H9 (cell line): ENCODE data around the gene THEMIS. TPM values are rescaled to one million over a fixed set of nuclear protein-coding genes. Genes with fewer than 3 reads are reported as not detected.

Experiments
- DNase-seq: peaks from one replicate; pipeline ENCODE4 v3.0.0-alpha.2; 2017
- H2AFZ ChIP-seq: one replicate; pipeline ENCODE4 v1.6.1; 2013; ENCODE audit warnings: mild to moderate bottlenecking, low read length, control low read depth, moderate library complexity
- H2AK5ac ChIP-seq: 2 replicates; pipeline ENCODE4 v1.6.1; 2013; ENCODE audit warnings: low read length, control low read depth, mixed read lengths; ENCODE audit not compliant: insufficient read length
- H2BK120ac ChIP-seq: one replicate; pipeline ENCODE4 v1.6.1; 2013; ENCODE audit warnings: low read depth, mild to moderate bottlenecking, low read length, control low read depth, inconsistent platforms; ENCODE audit not compliant: poor library complexity, severe bottlenecking
- H2BK12ac ChIP-seq: 2 replicates; pipeline ENCODE4 v1.6.1; 2013; ENCODE audit warnings: low read length, control low read depth, mixed read lengths, low read depth; ENCODE audit not compliant: insufficient read length
- H2BK15ac ChIP-seq: 2 replicates; pipeline ENCODE4 v1.6.1; 2013; ENCODE audit warnings: low read depth, low read length, control low read depth
- H2BK20ac ChIP-seq: one replicate; pipeline ENCODE4 v1.6.1; 2013; ENCODE audit warnings: low read depth, mild to moderate bottlenecking, low read length, control low read depth, inconsistent platforms; ENCODE audit not compliant: poor library complexity, severe bottlenecking
- H2BK5ac ChIP-seq: 2 replicates; pipeline ENCODE4 v1.6.1; 2013; ENCODE audit warnings: low read length, control low read depth, mixed read lengths; ENCODE audit not compliant: insufficient read length
- H3K14ac ChIP-seq: 2 replicates; pipeline ENCODE4 v1.6.1; 2013; ENCODE audit warnings: low read length, control low read depth; ENCODE audit not compliant: insufficient read depth
- H3K18ac ChIP-seq: 2 replicates; pipeline ENCODE4 v1.6.1; 2013; ENCODE audit warnings: low read depth, mild to moderate bottlenecking, mixed read lengths, low read length, control low read depth; ENCODE audit not compliant: insufficient read length
- H3K23ac ChIP-seq: 2 replicates; pipeline ENCODE4 v1.6.1; 2013; ENCODE audit warnings: low read length, control low read depth, mixed read lengths, low read depth; ENCODE audit not compliant: insufficient read length
- H3K23me2 ChIP-seq: 2 replicates; pipeline ENCODE4 v1.6.1; 2013; ENCODE audit warnings: low read depth, mild to moderate bottlenecking, mixed read lengths, low read length, control low read depth; ENCODE audit not compliant: insufficient read length, poor library complexity, severe bottlenecking
- H3K27ac ChIP-seq: 2 replicates; pipeline ENCODE4 v1.5.1; 2013; ENCODE audit warnings: low read length, control low read depth, mixed read lengths, low read depth; ENCODE audit not compliant: insufficient read length
- H3K27me3 ChIP-seq: 2 replicates; pipeline ENCODE4 v1.6.1; 2013; ENCODE audit warnings: low read length, control low read depth, inconsistent platforms; ENCODE audit not compliant: insufficient read depth
- H3K4ac ChIP-seq: 2 replicates; pipeline ENCODE4 v1.6.1; 2013; ENCODE audit warnings: low read depth, mild to moderate bottlenecking, control low read depth, inconsistent platforms, low read length, moderate library complexity
- H3K4me1 ChIP-seq: 2 replicates; pipeline ENCODE4 v1.6.1; 2013; ENCODE audit warnings: low read length, control low read depth, inconsistent platforms; ENCODE audit not compliant: insufficient read depth
- H3K4me2 ChIP-seq: 2 replicates; pipeline ENCODE4 v1.6.1; 2013; ENCODE audit warnings: low read length, control low read depth, mixed read lengths; ENCODE audit not compliant: insufficient read length, insufficient read depth
- H3K56ac ChIP-seq: 2 replicates; pipeline ENCODE4 v1.6.1; 2013; ENCODE audit warnings: low read depth, mild to moderate bottlenecking, mixed read lengths, low read length, control low read depth; ENCODE audit not compliant: insufficient read length
- H3K79me1 ChIP-seq: 2 replicates; pipeline ENCODE4 v1.6.1; 2013; ENCODE audit warnings: low read depth, mild to moderate bottlenecking, moderate library complexity, low read length, control low read depth, inconsistent platforms; ENCODE audit not compliant: insufficient read depth, poor library complexity, severe bottlenecking
- H3K79me2 ChIP-seq: 2 replicates; pipeline ENCODE4 v1.6.1; 2013; ENCODE audit warnings: low read length, control low read depth, inconsistent platforms; ENCODE audit not compliant: insufficient read depth
- H3K9ac ChIP-seq: 2 replicates; pipeline ENCODE4 v1.6.1; 2013; ENCODE audit warnings: low read length, control low read depth, mixed read lengths; ENCODE audit not compliant: insufficient read length; ENCODE audit errors: extremely low read depth
- H3K9me3 ChIP-seq: one replicate; pipeline ENCODE4 v1.6.1; 2013; ENCODE audit warnings: low read depth, low read length, inconsistent platforms; ENCODE audit not compliant: control insufficient read depth
- H3T11ph ChIP-seq: one replicate; pipeline ENCODE4 v1.6.1; 2013; ENCODE audit warnings: mild to moderate bottlenecking, low read length, control low read depth, inconsistent platforms
- H4K20me1 ChIP-seq: one replicate; pipeline ENCODE4 v1.6.1; 2013; ENCODE audit not compliant: control insufficient read depth, insufficient read length, insufficient read depth
- H4K5ac ChIP-seq: 2 replicates; pipeline ENCODE4 v1.6.1; 2013; ENCODE audit warnings: low read depth, mild to moderate bottlenecking, mixed read lengths, low read length, control low read depth; ENCODE audit not compliant: insufficient read length
- H4K8ac ChIP-seq: replicated peaks from 2 replicates; pipeline ENCODE4 v1.6.1; 2013; ENCODE audit warnings: low read length, control low read depth, mixed read lengths, low read depth; ENCODE audit not compliant: insufficient read length
- H4K91ac ChIP-seq: 2 replicates; pipeline ENCODE4 v1.6.1; 2013; ENCODE audit warnings: low read depth, mild to moderate bottlenecking, moderate library complexity, mixed read lengths, low read length, control low read depth; ENCODE audit not compliant: insufficient read length
- H3K27ac Mint-ChIP-seq, 3 experiments: 2 replicates in 2 of 3; 3 replicates in 1 of 3; pipeline ENCODE4 v1.8.0; 2020 to 2021; ENCODE audit warnings: mixed read lengths in 3 of 3, mild to moderate bottlenecking in 1 of 3, moderate library complexity in 1 of 3
- H3K27me3 Mint-ChIP-seq: 2 replicates; pipeline ENCODE4 v1.8.0; 2021; ENCODE audit warnings: low read depth, mild to moderate bottlenecking, moderate library complexity, mixed read lengths
- H3K36me3 Mint-ChIP-seq, 3 experiments: 2 replicates in 2 of 3; 3 replicates in 1 of 3; pipeline ENCODE4 v1.8.0; 2020 to 2021; ENCODE audit warnings: low read depth in 3 of 3, mixed read lengths in 3 of 3; ENCODE audit not compliant: insufficient read depth in 1 of 3
- H3K4me1 Mint-ChIP-seq, 2 experiments: 2 replicates each; pipeline ENCODE4 v1.8.0; 2020; ENCODE audit warnings: mixed read lengths in 2 of 2
- H3K4me3 Mint-ChIP-seq, 2 experiments: 2 replicates in 1 of 2; 3 replicates in 1 of 2; pipeline ENCODE4 v1.8.0; 2020 to 2021; ENCODE audit warnings: mild to moderate bottlenecking in 2 of 2, mixed read lengths in 2 of 2, moderate library complexity in 1 of 2
- H3K9me3 Mint-ChIP-seq, 2 experiments: 2 replicates in 1 of 2; 3 replicates in 1 of 2; pipeline ENCODE4 v1.8.0; 2020; ENCODE audit warnings: mild to moderate bottlenecking in 2 of 2, mixed read lengths in 2 of 2, moderate library complexity in 1 of 2
- CTCF ChIP-seq: fragments of 200-600 bp; sonication (generic); conservative IDR thresholded peaks from 3 replicates; pipeline ENCODE4 v1.8.0; 2021; ENCODE audit warnings: antibody characterized with exemption, mild to moderate bottlenecking
- total RNA-seq: library from RNA; stranded (reverse); gene quantifications from 2 replicates; pipeline ENCODE4 v1.2.1, GENCODE V29; 2021

Gene THEMIS
- total RNA-seq, 1 experiment from 2014 or later, result not detected

- no peak overlapping the region for H2BK15ac ChIP-seq
- H4K5ac ChIP-seq, result no peak overlapping the region
- no peak overlapping the region for H2BK12ac ChIP-seq
- no peak overlapping the region for H3K18ac ChIP-seq
- no peak overlapping the region for H3K27ac Mint-ChIP-seq
- H4K20me1 ChIP-seq, result no peaks in the 10 kb centered on the region
- H4K91ac ChIP-seq, result no peak overlapping the region
- no peaks in the 10 kb centered on the region for H3K4me1 Mint-ChIP-seq
- H3K9ac ChIP-seq, result no peak overlapping the region
- H3K23me2 ChIP-seq, result no peaks in the 10 kb centered on the region
- no peaks in the 10 kb centered on the region for H3K36me3 Mint-ChIP-seq
- H3K4ac ChIP-seq, result no peak overlapping the region
- no peaks in the 10 kb centered on the region for H3K4me1 ChIP-seq
- no peak overlapping the region for H3K4me3 Mint-ChIP-seq
- no peak for TF ChIP-seq CTCF
- H3K14ac ChIP-seq, result no peak overlapping the region
- H3K27me3 ChIP-seq, result no peaks in the 10 kb centered on the region
- no peak overlapping the region for H2BK20ac ChIP-seq
- no peaks in the 10 kb centered on the region for H3K9me3 ChIP-seq
- no peaks in the 10 kb centered on the region for H3K9me3 Mint-ChIP-seq
- H3K27ac ChIP-seq, result no peak overlapping the region
- H3K79me2 ChIP-seq, result no peaks in the 10 kb centered on the region
- no peak overlapping the region for H4K8ac ChIP-seq
- DNase-seq, result no peak
- no peak overlapping the region for H2BK120ac ChIP-seq
- H3T11ph ChIP-seq, result no peak overlapping the region
- no peak overlapping the region for H2AFZ ChIP-seq
- no peaks in the 10 kb centered on the region for H3K79me1 ChIP-seq
- no peak overlapping the region for H2AK5ac ChIP-seq
- H3K23ac ChIP-seq, result no peak overlapping the region
- no peaks in the 10 kb centered on the region for H3K27me3 Mint-ChIP-seq
- no peak overlapping the region for H3K56ac ChIP-seq
- no peak overlapping the region for H3K4me2 ChIP-seq
- no peak overlapping the region for H2BK5ac ChIP-seq
Observed at GRCh38 chr6:127833336-127833735, 67.5 kb downstream of the THEMIS start.
